Measurements from ENCODE around the gene TPM1.

The TPM1 gene

DNA sequence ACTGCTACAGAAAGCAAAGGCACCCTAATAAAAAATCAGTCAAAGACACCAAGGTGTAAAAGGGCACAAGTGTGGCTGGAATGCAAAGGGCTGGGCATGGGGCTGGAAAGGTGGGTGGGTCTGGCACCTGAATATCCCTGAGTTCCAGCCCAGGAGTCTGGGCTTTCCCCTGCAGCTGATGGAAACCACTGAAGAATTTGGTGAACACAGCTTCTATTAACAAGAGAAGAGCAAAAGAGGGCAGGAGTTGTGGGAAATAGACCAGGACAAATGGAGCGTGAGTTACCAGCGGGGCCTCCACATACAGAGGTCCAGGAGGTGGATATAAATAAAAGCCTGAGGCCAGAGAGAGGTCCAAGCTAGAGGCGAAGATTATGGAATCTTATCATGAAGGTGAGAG, 45.1 kb upstream of the TPM1 start:
- H3K9ac ChIP-seq (ENCODE audit: low read length), result no peak overlapping the region
- H3K4me2 ChIP-seq (ENCODE audit: low read length), result no peak overlapping the region
- no peak for DNase-seq
- H2BK5ac ChIP-seq (ENCODE audit: low read length), result no peak overlapping the region
- H3K56ac ChIP-seq (ENCODE audit: low read length), result no peak overlapping the region
- no peaks in the 10 kb centered on the region for H3K27me3 ChIP-seq (ENCODE audit: insufficient read depth, low read length, poor library complexity)
- no peaks in the 10 kb centered on the region for H3K36me3 ChIP-seq (ENCODE audit: control insufficient read depth, insufficient read depth, low read length)
- H3K27ac ChIP-seq (ENCODE audit: low read depth, low read length), result no peak overlapping the region
- no peak overlapping the region for H3K4ac ChIP-seq (ENCODE audit: low read depth, low read length)
- H3K79me2 ChIP-seq (ENCODE audit: control insufficient read depth, insufficient read depth, low read length), result no peaks in the 10 kb centered on the region
- no peaks in the 10 kb centered on the region for H3K4me1 ChIP-seq (ENCODE audit: control insufficient read depth, low read depth, low read length)
- no peak overlapping the region for H4K5ac ChIP-seq (ENCODE audit: low read length)
- no peak overlapping the region for H3K4me3 ChIP-seq (ENCODE audit: low read length)
- H2AK5ac ChIP-seq (ENCODE audit: low read length), result no peak overlapping the region
- no peaks in the 10 kb centered on the region for H3K79me1 ChIP-seq (ENCODE audit: low read length)
- no peak overlapping the region for H3K18ac ChIP-seq (ENCODE audit: low read length)
- H2BK15ac ChIP-seq (replicated peaks; ENCODE audit: low read depth), result no peak overlapping the region
- no peak overlapping the region for H4K8ac ChIP-seq (ENCODE audit: low read depth, low read length)
- no CpG with 5 or more reads among the region's 3 CpGs for WGBS (ENCODE audit: extremely low coverage, insufficient coverage, low lambda C conversion rate)
- no peak overlapping the region for H3K23ac ChIP-seq (ENCODE audit: low read length)
- no peak overlapping the region for H2BK120ac ChIP-seq (ENCODE audit: low read depth, low read length)

DNA sequence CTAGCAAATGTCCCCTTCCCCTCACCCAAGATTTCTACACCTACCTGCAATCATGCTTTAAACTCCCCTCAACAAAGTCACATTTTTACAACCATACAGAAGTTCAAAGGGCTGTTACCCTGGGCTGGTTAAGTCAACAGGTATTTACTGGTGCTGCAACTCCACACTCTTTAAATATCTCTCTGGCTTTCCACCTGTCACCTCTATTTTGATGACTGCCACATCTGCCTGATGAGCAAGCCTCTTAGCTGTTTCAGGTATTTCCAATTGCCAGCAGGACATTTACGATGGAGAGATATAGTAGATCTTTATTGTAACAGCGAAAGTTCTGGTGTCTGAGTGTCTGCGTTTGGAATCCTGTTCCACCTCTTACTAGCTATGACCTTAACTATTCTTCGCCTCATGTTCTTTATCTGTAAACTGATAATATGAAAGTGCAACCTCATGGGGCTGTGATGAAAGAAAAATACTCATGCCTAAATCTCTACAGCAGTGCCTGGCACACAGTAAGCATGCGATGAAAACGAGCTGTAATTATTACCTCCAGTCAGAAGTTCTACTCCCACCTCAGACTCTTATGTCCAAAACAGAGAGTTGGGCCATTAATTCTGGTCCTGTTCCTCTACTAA, 44.2 kb upstream of the TPM1 start:
- Histone ChIP-seq H4K8ac (ENCODE audit: low read depth, low read length) (no peak overlapping the region), H4K5ac (ENCODE audit: low read length) (no peak overlapping the region), H3K79me2 (ENCODE audit: control insufficient read depth, insufficient read depth, low read length) (no peaks in the 10 kb centered on the region), H3K27me3 (ENCODE audit: insufficient read depth, low read length, poor library complexity) (no peaks in the 10 kb centered on the region), H3K36me3 (ENCODE audit: control insufficient read depth, insufficient read depth, low read length) (no peaks in the 10 kb centered on the region), H2BK15ac (replicated peaks; ENCODE audit: low read depth) (no peak overlapping the region), H3K56ac (ENCODE audit: low read length) (no peak overlapping the region), H3K23ac (ENCODE audit: low read length) (no peak overlapping the region), H2BK5ac (ENCODE audit: low read length) (no peak overlapping the region), H3K4me1 (ENCODE audit: control insufficient read depth, low read depth, low read length) (no peaks in the 10 kb centered on the region), H3K4ac (ENCODE audit: low read depth, low read length) (no peak overlapping the region), H3K4me2 (ENCODE audit: low read length) (no peak overlapping the region), H3K4me3 (ENCODE audit: low read length) (no peak overlapping the region), H3K79me1 (ENCODE audit: low read length) (no peaks in the 10 kb centered on the region), H3K9ac (ENCODE audit: low read length) (no peak overlapping the region), H3K27ac (ENCODE audit: low read depth, low read length) (no peak overlapping the region), H3K18ac (ENCODE audit: low read length) (no peak overlapping the region), H2BK120ac (ENCODE audit: low read depth, low read length) (no peak overlapping the region), H2AK5ac (ENCODE audit: low read length) (no peak overlapping the region)
- DNase-seq, result no peak
- WGBS (ENCODE audit: extremely low coverage, insufficient coverage, low lambda C conversion rate), result no CpG with 5 or more reads among the region's 6 CpGs

DNA sequence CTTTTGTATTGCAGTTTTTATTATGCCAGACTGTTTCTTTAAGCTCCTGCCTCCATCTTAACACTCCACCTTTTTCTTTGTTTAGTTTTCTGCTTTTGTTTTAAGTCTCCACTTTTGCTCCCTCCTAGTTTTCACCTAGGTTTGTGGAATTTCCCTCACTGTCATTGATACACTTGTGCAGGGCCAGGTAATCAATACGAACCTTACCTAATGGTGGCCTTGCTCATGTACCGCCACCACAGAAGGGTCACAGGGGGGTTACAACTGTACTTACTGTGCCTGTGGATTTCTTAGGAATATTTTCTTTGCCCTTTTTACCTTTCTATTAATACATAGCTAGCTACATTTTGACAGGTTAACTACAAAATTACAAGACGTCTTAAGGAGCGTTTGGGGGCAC, 43.4 kb upstream of the TPM1 start:
- no peak overlapping the region for H2BK15ac ChIP-seq (replicated peaks; ENCODE audit: low read depth)

DNA sequence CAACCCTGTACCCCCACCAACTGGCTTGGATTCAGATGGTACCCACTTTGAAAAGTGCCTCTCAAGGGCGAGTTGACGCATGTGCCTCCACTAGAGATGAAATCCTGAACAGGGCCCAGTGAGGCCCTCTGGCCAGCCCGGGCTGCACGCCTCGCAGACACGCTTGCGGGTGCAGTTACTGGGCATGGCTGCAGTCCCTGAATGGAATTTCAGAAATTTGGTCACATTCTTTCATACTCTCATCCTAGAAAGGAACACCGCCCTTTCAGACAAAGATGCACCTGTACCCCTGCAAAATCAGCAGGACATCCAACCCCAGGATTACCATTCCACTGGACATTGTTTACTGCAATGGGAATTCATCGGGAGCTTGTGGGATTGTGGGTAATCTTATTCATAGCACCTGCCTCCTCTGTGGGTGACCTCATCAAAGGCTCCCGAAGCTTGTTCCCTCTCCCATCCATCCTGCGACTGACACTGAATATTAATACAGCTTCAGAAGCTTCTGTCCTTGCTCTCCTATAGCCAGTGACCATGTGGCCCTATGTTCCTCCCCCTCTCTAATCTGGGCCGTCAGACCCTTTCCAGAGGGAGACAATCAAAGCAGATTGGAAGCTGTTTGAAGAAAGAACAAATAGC, 42.5 kb upstream of the TPM1 start:
- H3K79me1 ChIP-seq (ENCODE audit: low read length), result no peaks in the 10 kb centered on the region
- no peak overlapping the region for H3K4me2 ChIP-seq (ENCODE audit: low read length)
- no peak overlapping the region for H4K5ac ChIP-seq (ENCODE audit: low read length)
- H2BK15ac ChIP-seq (replicated peaks; ENCODE audit: low read depth), result no peak overlapping the region
- DNase-seq, result peak; percentile 21
- H4K8ac ChIP-seq (ENCODE audit: low read depth, low read length), result no peak overlapping the region
- H3K18ac ChIP-seq (ENCODE audit: low read length), result no peak overlapping the region
- no peak overlapping the region for H3K4ac ChIP-seq (ENCODE audit: low read depth, low read length)
- no peaks in the 10 kb centered on the region for H3K36me3 ChIP-seq (ENCODE audit: control insufficient read depth, insufficient read depth, low read length)
- no peaks in the 10 kb centered on the region for H3K27me3 ChIP-seq (ENCODE audit: insufficient read depth, low read length, poor library complexity)
- no peak overlapping the region for H2BK5ac ChIP-seq (ENCODE audit: low read length)
- H3K23ac ChIP-seq (ENCODE audit: low read length), result no peak overlapping the region
- WGBS (ENCODE audit: extremely low coverage, insufficient coverage, low lambda C conversion rate), result no CpG with 5 or more reads among the region's 12 CpGs
- H2AK5ac ChIP-seq (ENCODE audit: low read length), result no peak overlapping the region
- H3K56ac ChIP-seq (ENCODE audit: low read length), result no peak overlapping the region
- H3K27ac ChIP-seq (ENCODE audit: low read depth, low read length), result no peak overlapping the region
- no peak overlapping the region for H3K4me3 ChIP-seq (ENCODE audit: low read length)
- no peaks in the 10 kb centered on the region for H3K4me1 ChIP-seq (ENCODE audit: control insufficient read depth, low read depth, low read length)
- H3K9ac ChIP-seq (ENCODE audit: low read length), result no peak overlapping the region
- no peak overlapping the region for H2BK120ac ChIP-seq (ENCODE audit: low read depth, low read length)
- no peaks in the 10 kb centered on the region for H3K79me2 ChIP-seq (ENCODE audit: control insufficient read depth, insufficient read depth, low read length)

More for the DNA sequence above, 43.4 kb upstream of the TPM1 start:
- Histone ChIP-seq H3K79me2 (ENCODE audit: control insufficient read depth, insufficient read depth, low read length) (no peaks in the 10 kb centered on the region), H3K4me1 (ENCODE audit: control insufficient read depth, low read depth, low read length) (no peaks in the 10 kb centered on the region), H3K56ac (ENCODE audit: low read length) (no peak overlapping the region), H3K79me1 (ENCODE audit: low read length) (no peaks in the 10 kb centered on the region), H3K27ac (ENCODE audit: low read depth, low read length) (no peak overlapping the region), H4K5ac (ENCODE audit: low read length) (no peak overlapping the region), H3K36me3 (ENCODE audit: control insufficient read depth, insufficient read depth, low read length) (no peaks in the 10 kb centered on the region), H3K23ac (ENCODE audit: low read length) (no peak overlapping the region), H2AK5ac (ENCODE audit: low read length) (no peak overlapping the region), H3K4ac (ENCODE audit: low read depth, low read length) (no peak overlapping the region), H3K27me3 (ENCODE audit: insufficient read depth, low read length, poor library complexity) (no peaks in the 10 kb centered on the region), H4K8ac (ENCODE audit: low read depth, low read length) (no peak overlapping the region), H3K9ac (ENCODE audit: low read length) (no peak overlapping the region), H3K4me3 (ENCODE audit: low read length) (no peak overlapping the region), H2BK120ac (ENCODE audit: low read depth, low read length) (no peak overlapping the region), H2BK5ac (ENCODE audit: low read length) (no peak overlapping the region), H3K4me2 (ENCODE audit: low read length) (no peak overlapping the region), H3K18ac (ENCODE audit: low read length) (no peak overlapping the region)
- WGBS (ENCODE audit: extremely low coverage, insufficient coverage, low lambda C conversion rate), result no CpG with 5 or more reads among the region's 4 CpGs
- DNase-seq, result no peak

DNA sequence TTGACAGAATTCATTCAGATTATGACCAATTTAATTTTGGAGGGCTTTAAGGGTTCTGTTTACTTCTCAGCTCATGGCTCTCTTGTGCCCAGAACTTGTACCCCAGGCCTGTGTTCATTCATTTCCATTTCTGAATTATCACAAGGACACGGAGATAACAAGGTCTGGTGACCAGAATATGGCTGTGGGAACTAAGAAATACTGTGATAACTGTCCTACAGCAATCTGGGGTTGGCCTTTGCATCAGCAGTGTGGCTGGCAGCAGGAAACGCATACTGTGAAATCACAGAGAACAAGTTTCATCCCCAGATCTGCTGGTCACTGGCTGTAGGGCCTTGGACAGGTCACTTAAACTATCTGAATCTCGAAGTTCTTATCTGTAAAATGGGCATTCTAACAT, 41.8 kb upstream of the TPM1 start:
- Histone ChIP-seq H3K56ac (ENCODE audit: low read length) (no peak overlapping the region), H3K23ac (ENCODE audit: low read length) (no peak overlapping the region), H3K79me1 (ENCODE audit: low read length) (no peaks in the 10 kb centered on the region), H3K4me2 (ENCODE audit: low read length) (no peak overlapping the region), H3K27me3 (ENCODE audit: insufficient read depth, low read length, poor library complexity) (no peaks in the 10 kb centered on the region), H3K27ac (ENCODE audit: low read depth, low read length) (no peak overlapping the region), H3K9ac (ENCODE audit: low read length) (no peak overlapping the region), H3K4ac (ENCODE audit: low read depth, low read length) (no peak overlapping the region), H3K4me3 (ENCODE audit: low read length) (no peak overlapping the region), H3K18ac (ENCODE audit: low read length) (no peak overlapping the region), H3K36me3 (ENCODE audit: control insufficient read depth, insufficient read depth, low read length) (no peaks in the 10 kb centered on the region), H2BK120ac (ENCODE audit: low read depth, low read length) (no peak overlapping the region), H2BK5ac (ENCODE audit: low read length) (no peak overlapping the region), H4K8ac (ENCODE audit: low read depth, low read length) (no peak overlapping the region), H2AK5ac (ENCODE audit: low read length) (no peak overlapping the region), H3K4me1 (ENCODE audit: control insufficient read depth, low read depth, low read length) (no peaks in the 10 kb centered on the region), H2BK15ac (replicated peaks; ENCODE audit: low read depth) (no peak overlapping the region), H4K5ac (ENCODE audit: low read length) (no peak overlapping the region), H3K79me2 (ENCODE audit: control insufficient read depth, insufficient read depth, low read length) (no peaks in the 10 kb centered on the region)
- no CpG with 5 or more reads among the region's 3 CpGs for WGBS (ENCODE audit: extremely low coverage, insufficient coverage, low lambda C conversion rate)
- no peak for DNase-seq

DNA sequence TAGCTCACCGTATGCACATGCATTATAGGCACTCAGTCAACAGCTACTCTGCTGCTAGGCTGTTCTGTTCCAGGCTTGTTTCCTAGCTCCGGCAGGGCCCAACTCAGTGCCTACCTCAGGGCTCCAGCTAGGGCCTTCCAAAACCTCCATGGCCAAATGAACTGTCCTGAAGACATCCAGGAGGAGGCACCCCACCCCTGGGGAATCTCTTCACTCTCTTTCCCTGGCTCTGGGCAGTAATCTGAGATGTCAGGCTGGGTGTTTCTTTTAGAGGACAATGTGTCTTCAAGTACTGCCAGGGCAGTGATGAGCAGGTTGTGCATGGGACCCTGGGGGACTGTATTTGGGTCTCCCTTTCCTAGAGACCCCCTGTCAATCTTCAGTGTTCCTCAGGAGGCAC, 38.3 kb upstream of the TPM1 start:
- no peaks in the 10 kb centered on the region for H3K79me2 ChIP-seq (ENCODE audit: control insufficient read depth, insufficient read depth, low read length)
- no peak overlapping the region for H2BK15ac ChIP-seq (replicated peaks; ENCODE audit: low read depth)
- no peak overlapping the region for H3K4me2 ChIP-seq (ENCODE audit: low read length)
- H3K23ac ChIP-seq (ENCODE audit: low read length), result no peak overlapping the region
- DNase-seq, result peak; percentile 42
- H3K18ac ChIP-seq (ENCODE audit: low read length), result no peak overlapping the region
- H3K56ac ChIP-seq (ENCODE audit: low read length), result no peak overlapping the region
- no peak overlapping the region for H3K27ac ChIP-seq (ENCODE audit: low read depth, low read length)
- H3K27me3 ChIP-seq (ENCODE audit: insufficient read depth, low read length, poor library complexity), result no peaks in the 10 kb centered on the region
- H3K4ac ChIP-seq (ENCODE audit: low read depth, low read length), result no peak overlapping the region
- WGBS (ENCODE audit: extremely low coverage, insufficient coverage, low lambda C conversion rate), result no CpG with 5 or more reads among the region's 2 CpGs
- H3K4me1 ChIP-seq (ENCODE audit: control insufficient read depth, low read depth, low read length), result no peaks in the 10 kb centered on the region
- H2AK5ac ChIP-seq (ENCODE audit: low read length), result no peak overlapping the region
- no peak overlapping the region for H3K9ac ChIP-seq (ENCODE audit: low read length)
- H4K5ac ChIP-seq (ENCODE audit: low read length), result no peak overlapping the region
- H2BK120ac ChIP-seq (ENCODE audit: low read depth, low read length), result no peak overlapping the region
- H3K36me3 ChIP-seq (ENCODE audit: control insufficient read depth, insufficient read depth, low read length), result no peaks in the 10 kb centered on the region
- H3K4me3 ChIP-seq (ENCODE audit: low read length), result no peak overlapping the region
- no peak overlapping the region for H4K8ac ChIP-seq (ENCODE audit: low read depth, low read length)
- H3K79me1 ChIP-seq (ENCODE audit: low read length), result no peaks in the 10 kb centered on the region
- no peak overlapping the region for H2BK5ac ChIP-seq (ENCODE audit: low read length)

Data from mesendoderm (in vitro differentiated cells).